HG02798 (cell line): ENCODE results near the gene FUZ.

Experiments used
- ATAC-seq: cut with Tn5 transposase; IDR thresholded peaks from one replicate; pipeline ENCODE4 v1.9.1; 2021; ENCODE audit warnings: mild to moderate bottlenecking; ENCODE audit not compliant: unreplicated experiment, poor library complexity

FUZ gene, protein sequence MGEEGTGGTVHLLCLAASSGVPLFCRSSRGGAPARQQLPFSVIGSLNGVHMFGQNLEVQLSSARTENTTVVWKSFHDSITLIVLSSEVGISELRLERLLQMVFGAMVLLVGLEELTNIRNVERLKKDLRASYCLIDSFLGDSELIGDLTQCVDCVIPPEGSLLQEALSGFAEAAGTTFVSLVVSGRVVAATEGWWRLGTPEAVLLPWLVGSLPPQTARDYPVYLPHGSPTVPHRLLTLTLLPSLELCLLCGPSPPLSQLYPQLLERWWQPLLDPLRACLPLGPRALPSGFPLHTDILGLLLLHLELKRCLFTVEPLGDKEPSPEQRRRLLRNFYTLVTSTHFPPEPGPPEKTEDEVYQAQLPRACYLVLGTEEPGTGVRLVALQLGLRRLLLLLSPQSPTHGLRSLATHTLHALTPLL

GRCh38 chr19:49812997-49813861 is at the start of gene FUZ:
FUZ (minus strand) TSS chr19:49813292; CDS start chr19:49813106, 186 bp downstream.
- peak; percentile 63 for ATAC-seq

GRCh38 chr19:49862391-49863253 is 49.5 kb upstream of the FUZ start:
- no peak for ATAC-seq

- no peak for ATAC-seq
These were observed 48.7 kb upstream of the FUZ start for GRCh38 chr19:49861541-49862378.

DNA sequence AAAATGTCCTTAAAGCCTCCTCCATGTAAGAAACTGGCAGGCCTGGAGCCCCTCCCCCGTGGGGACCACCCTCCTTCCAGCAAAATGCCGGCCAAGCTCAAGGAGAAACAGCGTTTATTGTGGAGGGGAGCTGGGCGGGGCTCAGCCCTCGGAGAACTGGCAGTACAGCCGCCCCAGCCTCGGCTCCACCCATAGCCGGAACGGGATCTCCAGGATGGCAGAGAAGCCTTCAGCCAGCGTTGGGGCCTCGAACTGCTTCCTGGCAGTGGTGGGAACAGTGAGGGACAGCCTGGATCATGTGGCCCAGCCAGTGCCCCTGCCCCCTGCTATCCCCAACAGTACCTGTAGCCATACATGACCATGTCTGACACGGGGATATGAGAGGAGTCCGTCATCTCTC is 48.0 kb upstream of the FUZ start:
- no peak for ATAC-seq

DNA sequence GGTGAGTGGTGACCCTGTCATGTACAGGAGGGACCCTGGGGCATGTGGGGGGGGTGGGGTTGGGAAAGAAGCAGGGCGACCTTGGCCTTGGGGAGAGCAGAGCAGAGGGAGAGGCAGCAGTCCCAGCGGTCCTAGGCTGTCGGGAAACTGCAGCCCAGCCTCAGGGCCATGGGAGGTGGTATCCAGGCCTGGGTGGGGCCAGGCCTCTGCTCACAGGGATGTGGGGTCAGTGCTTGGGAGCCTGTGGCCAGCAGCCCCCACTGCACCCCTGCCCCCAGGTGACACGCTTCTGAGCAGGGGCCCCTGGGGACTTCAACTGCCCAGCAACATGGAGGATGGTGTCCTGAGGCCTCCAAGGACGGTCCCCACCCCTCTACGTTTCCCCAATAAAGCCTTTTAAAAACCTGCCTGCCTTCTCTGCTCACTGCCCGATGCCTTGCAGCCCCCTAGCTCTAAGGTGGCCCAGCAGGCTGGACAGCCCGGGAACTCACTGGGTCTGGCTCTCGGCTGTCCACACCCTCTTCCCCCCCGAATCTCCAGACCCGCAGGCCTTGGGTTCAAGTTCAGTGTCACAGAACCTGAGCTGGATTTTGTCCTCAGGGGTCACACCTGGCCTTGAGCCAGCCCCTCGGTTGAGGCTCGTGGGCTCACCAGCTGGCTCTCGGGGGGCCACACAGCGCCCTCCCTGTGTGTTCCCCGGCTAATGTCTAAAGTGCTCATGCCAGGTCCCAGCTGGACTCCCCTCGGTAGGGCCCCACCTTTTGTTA is 47.4 kb upstream of the FUZ start:
- no peak for ATAC-seq

DNA sequence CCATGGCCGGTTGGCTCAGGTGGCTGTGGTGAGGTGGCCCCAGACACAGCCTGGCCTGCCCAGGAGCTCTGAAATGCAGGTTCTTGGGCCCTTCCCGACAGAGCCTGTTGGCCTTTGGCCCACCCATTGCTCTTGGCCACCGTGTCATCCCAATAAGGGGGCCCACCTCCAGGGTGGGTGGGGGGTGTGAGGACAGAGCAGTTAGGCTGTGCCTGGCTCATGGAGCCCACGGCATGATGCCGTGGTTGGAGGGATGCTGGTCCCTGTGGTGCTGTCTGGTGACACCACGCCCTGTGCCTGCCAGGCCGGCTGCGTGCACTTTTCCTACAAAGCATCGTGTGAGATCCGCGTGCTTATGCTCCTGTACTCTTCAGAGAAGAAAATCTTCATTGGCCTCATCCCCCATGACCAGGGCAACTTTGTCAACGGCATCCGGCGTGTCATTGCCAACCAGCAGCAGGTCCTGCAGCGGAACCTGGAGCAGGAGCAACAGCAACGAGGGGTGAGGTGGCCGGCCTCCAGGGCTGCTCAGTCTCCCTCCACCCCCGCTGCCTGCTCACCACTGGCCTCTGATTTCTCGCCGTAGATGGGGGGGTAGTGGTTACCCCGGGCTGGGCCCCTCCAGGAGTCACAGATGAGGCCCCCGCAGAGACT is 46.7 kb upstream of the FUZ start:
- no peak for ATAC-seq

- no peak for ATAC-seq
These were observed 45.2 kb upstream of the FUZ start for GRCh38 chr19:49858088-49858985.

- no peak for ATAC-seq
These were observed 44.7 kb upstream of the FUZ start for GRCh38 chr19:49857838-49858087.

DNA sequence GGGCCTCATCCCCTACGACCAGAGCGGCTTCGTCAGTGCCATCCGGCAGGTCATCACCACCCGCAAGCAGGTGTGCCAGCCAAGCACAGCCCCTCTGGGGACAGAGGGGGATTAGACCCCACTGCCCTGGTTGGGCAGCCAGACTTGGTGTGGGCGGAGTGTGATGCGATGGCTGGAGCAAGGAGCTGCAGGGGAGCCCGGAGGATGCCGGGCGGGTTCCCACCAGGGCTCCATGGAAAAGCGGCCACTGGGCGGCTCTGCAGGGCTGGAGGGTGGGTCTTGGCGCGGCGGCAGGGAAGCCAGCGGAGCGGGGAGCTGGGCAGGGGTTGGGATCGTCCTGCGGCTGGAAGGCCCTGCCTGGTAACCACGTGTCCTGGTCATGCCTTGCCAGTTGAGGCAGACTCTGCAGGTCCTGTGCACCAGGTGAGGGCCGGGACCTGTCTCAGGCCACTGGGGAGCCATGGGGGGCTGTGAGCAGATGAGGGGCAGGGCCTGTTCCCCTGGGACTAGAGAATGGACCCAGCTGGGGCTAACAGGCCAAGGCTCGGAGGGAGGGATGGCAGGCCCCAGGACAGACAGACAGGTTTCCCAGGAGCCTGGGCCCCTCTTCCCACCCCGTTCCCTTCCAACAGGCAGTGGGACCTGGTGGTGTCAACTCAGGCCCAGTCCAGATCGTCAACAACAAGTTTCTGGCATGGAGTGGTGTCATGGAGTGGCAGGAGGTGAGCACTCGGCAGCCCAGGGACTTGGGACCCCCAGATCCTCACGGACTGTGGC is 44.2 kb upstream of the FUZ start:
- ATAC-seq = no peak

GRCh38 chr19:49856574-49857021 is 43.5 kb upstream of the FUZ start:
- no peak for ATAC-seq

GRCh38 chr19:49855676-49856573 is 42.8 kb upstream of the FUZ start:
- no peak for ATAC-seq

GRCh38 chr19:49855277-49855675 is 42.2 kb upstream of the FUZ start:
- no peak for ATAC-seq

GRCh38 chr19:49854378-49855263 is 41.5 kb upstream of the FUZ start:
- ATAC-seq = no peak

DNA sequence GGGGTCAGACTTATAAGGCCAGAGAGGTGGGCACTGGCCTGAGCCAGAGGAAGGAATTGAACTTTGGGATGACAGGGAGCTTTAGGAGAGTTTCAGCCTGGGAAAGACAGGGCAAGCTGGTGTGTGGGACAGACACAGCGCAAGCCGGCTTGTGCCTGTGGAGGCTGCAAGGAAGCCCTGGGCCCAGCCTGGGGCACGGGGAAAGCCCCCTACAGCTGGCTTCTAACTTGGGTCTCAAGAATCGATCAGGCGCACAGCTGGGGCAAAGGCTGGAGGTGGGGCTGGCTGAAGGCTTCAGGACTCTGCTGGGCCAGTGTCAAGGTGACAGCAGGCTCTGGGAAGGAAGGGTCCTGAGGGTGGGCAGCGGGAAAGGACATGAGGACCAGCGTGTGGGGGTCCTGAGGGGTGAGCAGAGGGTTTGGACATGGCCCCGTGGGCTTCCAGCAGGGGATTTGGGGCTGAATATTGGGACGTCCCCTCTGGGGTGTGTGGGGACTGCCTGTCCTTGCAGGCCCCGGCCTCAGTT is 40.8 kb upstream of the FUZ start:
- ATAC-seq = no peak
